Measurements from ENCODE around the gene TBC1D8. TPM values are rescaled to one million over a fixed set of nuclear protein-coding genes. Genes with fewer than 3 reads are reported as not detected.

The TBC1D8 gene
- total RNA-seq, 1 donor from 2014 or later = 62.4 TPM

DNA sequence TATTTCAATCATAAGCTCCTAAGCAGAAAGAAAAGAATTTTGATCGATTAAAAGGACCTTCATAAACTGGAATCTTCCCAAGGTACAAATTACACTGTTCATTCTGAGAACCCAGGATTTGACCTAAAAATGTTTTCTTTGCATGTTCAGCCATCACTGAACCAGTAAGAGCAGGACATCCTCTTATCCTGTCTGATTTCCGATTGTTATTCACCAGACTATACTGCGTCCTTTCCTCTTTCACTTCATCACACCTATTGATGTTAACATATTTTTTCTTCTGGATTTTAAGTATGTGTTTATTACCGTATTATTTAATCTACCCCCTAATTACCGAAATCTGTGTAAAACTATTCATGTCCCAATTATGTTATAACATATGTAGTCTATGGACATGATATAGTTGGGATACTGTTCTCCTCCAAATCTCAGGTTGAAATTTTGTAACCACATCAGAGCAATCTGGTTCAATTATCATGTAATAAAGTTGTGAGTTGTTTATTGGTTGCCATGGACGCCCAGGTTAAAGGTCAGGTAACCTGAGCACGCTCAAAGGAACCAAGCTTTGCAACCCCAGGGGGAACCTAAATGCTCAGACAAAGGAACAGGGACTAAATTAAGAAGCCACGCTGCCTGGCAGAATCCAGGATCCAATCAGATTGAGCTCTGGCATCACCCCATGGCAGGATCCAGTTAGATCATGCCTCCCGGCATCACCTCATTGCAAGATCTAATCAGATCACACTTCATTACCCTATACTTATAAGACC, 11.6 kb upstream of the TBC1D8 start:
- peak; percentile 63 to 67 for DNase-seq (ENCODE audit: low read depth in 2 of 2)

DNA sequence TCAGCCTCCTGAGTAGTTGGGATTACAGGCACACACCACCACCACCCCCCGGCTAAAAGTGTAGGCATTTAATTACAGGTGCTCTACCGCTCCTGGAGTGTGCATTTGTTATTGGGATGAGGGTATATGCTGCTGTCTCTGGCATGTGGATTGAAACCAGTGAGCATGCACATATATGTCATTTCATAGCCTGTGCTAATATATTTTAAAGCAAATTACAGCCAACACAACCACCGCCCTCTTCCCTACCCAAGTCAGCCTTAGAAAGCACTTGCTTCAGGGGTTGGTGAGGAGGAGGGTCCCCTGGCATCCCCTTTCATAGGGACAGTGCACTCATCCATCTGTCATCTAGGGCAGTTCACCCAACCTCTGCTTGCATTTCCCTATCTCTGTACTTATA, 10.5 kb upstream of the TBC1D8 start:
- no peak for DNase-seq (ENCODE audit: low read depth in 2 of 2)

DNA sequence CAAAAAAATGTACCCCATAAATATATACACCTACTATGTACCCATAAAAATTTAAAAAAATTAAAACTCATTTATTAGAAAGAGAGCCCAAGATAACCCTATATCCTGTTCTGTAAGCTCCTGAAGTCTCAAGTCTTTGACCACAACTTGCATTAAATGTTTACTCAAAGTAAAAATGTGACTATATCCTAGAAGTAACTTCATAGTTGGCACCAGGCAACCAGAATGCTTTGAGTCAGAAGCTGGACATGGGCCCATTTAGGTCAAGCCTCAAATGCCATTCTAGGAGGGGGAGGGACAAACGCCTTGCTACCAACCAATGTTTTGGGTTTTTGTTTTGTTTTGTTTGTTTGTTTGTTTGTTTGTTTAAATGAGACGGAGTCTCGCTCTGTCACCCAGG, 9.3 kb upstream of the TBC1D8 start:
- peak in 1 of 2 donors; percentile 54 for DNase-seq (ENCODE audit: low read depth in 2 of 2)

DNA sequence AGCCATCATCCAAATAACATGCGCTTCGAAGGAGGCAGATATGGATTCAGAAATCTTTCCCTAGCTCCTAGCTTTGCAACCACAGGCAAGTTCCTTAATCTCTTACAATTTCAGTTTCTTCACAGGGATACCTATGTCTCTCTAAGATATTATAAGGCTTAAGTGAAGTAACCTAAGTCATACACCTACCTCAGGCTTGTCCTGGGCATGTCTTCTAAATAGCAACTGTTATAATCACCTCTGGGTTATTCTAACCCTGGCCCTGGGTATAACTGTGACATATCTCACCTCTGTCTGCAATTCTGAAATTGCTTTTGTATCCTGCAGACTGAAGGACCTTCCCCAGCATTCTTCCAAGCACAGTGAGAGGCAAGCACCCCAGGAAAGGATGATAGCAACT, 8.3 kb upstream of the TBC1D8 start:
- no peak for DNase-seq (ENCODE audit: low read depth in 2 of 2)

DNA sequence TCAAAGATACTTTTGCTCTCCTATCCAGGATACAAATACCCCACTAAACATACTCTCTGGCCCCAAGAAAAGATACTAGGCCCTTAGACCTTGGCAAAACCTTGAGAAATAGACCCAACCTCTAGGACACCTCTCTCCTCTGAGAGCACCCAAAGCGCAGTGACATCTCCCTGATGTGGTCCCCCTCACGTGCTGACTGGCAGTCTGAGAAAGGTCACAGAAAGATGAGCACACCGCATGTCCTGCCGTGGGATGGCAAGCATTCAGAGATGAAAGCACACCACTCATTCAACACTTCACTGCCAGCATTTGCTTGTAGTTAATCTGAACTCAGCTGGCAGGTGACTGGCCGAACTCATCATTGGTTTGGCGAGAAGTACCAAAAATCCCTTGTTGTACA, 6.1 kb upstream of the TBC1D8 start:
- DNase-seq (ENCODE audit: low read depth in 2 of 2) = no peak

DNA sequence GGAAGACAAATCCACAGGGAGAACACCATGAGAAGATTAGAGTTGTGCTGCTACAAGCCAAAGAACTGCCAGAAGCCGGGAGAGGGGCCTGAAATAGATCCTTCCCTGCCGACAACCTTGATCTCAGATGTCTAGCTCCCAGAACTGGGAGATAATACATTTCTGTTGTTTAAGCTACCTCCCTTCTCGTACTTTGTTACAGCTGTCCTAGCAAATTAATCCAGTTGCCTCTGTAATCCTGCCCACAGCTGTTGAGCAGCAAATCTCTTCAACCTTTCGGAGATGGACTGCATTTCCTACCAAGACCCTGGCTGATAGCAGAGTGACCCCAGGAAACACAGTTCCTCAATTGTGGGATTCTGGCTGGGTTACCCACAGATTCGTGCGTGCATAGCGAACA, 2.6 kb upstream of the TBC1D8 start:
- no peak for DNase-seq (ENCODE audit: low read depth in 2 of 2)

DNA sequence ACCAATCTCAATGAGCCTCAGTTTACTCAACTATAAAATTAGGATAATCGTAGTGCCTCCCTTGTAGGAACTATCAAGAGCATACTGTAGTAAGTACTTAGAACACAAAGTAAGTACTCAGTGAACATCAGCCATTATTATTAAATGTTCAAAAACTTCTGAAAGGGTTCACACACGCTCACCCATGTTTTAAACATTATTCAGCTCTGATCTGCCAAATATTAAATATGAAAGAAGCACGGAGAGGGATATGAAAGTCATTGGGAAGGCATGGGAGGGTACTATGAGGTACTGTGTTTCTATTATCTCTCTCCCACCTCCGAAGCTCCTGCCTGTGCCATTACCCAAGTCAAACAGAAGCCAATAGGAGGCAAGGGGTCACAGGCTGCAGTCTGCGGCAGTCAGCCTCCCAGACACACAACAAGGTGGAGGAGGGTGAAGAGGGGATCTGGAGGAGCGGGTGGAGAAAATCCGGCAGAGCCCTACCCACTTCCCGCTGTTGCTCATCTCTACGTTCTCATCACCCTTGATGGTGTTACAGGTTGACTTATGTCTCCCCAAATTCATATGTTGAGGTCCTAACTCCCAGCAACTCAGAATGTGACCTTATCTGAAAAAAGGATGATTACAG, 2.0 kb upstream of the TBC1D8 start:
- DNase-seq (ENCODE audit: low read depth in 2 of 2) = no peak

DNA sequence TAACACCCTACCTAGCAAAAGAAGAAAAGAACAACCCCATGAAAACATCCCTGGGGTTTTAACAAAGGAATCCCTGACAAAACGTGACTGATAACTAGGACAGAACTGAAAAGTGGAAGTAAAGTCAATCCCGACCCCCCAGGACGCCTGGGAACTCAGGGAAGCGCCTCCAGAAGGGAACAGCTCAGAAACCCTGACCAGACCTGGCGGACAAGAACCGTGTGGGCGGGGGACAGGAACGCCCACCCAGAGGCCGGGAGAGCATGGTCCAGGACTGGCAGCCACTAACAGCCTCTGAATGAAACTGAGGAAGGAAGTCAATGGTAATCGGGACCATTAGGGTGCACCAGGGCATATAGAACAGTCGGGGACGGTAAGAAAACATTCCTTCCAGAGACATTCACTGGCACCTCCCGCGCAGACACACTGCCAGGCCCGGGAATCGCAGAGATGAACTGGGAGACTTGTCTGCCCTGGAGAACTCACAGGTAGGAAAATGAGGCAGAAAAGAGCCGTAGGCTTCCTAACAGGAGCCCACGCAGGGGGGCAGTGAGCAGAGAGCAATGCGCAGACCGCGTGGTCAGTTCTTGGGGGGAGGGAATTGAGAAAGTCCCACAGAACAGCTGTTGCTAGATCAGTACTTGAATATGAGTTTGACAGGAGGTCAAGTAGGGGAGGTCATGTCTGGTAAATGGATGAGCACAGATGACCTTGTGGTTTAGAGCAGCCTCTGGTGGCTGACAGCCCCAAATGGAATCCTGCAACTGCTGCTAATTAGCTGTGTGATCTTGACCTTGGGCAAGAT, 1.3 kb upstream of the TBC1D8 start:
- peak; percentile 68 to 83 for DNase-seq (ENCODE audit: low read depth in 2 of 2)

DNA sequence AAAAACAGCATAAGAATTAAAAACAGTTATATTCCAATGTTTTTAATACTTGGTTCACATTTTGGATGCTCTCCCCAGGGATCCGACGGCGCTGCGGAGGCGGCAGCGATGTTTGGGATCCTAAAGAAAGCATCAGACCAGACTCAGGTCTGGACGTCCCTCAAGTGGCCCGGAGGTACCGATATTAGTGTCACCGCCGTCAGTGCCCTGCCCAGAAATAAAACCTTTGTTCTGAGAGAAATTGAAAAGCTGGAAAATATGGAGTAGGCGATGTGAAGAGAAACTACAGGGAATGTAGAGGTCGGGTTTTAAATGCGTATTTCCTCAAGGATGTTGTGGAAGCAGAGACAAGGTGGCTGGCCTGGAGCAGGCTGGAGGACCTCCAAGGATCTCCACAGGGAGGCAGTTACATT, 683 bp upstream of the TBC1D8 start:
- DNase-seq (ENCODE audit: low read depth in 2 of 2) = peak in 1 of 2 donors; percentile 31

DNA sequence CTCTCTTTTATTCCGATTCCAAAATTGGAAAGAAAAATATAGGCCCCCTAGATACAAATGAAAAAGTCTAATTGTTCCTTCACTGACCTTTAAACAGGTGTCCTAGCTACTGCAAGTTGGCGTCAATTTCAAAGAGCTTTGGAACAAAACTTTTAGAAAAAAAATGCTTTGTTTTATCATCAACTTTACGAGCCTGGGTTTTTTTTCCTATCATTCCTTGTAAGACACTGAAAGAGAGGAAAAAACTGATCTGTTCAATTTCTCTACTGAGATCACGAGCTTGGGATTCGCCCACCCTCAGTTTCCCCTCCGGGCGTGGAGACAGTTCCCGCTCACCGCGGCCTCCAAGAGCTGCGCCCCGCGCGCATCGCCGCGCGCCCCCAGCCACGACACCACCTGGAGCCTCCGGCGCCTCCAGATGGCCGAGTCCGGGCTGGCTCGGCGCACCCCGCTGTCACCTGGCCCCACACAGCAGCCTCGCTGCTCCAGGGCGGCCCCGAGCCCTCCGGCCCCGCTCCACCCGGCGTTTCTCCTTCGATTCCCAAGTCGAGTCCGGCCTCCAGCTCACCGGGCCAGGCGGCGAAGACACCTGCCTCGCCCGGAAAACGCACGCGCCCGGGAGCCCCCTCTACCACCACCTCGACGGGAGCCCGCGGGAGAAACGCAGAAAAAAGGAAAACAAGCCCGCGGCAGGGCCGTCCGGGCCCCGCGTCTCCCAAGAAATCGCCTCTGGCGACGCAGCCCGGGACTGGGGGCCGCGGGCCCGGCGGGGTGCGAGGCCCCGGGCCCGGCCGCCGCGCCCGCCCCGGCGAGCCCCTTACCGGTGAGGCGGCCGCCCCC, 656 bp downstream of the TBC1D8 start:
- peak in 1 of 2 donors; percentile 43 for DNase-seq (ENCODE audit: low read depth in 2 of 2)

DNA sequence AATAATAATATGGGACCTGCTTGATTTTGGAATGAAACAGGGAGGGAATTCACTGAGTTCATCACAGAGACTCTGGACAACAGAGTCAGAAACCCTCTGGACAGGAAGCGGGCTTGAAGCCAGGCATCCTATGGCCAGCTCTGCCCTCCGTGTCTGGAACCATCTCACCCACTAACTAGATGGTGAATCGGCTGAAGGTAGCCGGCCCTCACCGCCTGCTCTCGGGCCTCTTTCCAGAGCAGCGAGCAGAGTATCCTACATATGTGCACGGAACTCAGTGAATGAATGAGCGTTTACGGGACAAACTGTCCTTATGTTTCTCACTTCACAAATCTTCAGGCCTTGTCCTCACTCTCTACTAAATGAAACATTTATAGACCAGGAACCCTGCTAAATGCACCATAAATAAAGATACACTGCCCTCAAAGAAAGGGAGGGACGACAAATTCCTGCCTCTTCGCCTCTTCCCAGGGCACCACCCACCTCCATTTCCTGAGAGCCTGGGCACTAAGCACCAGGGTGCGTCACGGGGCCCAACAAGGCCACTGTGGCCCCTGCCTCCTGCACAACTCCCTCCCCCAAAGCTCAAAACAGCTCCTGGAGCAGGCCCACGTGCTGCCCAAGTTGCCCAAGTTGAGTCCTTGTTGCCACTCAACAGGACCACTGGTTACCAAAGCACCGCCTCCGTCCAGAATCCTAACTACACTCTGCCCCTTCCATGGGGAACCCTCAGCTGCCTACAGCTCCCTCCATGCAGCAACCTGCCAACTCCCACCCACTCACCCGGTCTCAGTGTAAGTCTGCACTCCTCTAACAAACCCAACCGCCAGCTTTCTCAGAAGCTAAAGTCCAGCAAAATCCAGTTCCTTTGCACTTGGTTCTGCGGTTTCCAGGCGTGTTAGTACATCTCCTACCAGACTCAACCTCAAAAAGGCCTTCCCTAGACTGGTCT, 1.7 kb downstream of the TBC1D8 start:
- DNase-seq (ENCODE audit: low read depth in 2 of 2) = peak in 1 of 2 donors; percentile 81

DNA sequence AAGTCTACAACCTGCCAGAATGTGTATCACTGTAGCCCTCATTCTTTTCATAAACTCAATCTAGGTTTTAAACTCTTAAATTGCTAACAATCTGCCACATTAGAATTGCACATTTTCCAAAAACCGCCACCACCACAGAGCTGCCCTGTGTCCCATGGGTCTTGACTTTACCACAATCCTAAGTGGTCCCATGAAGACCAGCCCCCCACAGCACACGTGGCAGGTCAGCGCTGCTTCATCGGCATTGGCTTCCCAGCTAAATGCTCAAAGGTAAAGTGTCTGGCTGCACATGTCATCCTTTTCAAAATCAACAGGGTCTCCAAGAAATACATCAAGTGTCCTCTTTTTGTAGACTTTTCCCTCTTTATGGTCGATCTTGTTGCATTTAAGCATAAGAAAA, 2.4 kb downstream of the TBC1D8 start:
- DNase-seq (ENCODE audit: low read depth in 2 of 2) = no peak

DNA sequence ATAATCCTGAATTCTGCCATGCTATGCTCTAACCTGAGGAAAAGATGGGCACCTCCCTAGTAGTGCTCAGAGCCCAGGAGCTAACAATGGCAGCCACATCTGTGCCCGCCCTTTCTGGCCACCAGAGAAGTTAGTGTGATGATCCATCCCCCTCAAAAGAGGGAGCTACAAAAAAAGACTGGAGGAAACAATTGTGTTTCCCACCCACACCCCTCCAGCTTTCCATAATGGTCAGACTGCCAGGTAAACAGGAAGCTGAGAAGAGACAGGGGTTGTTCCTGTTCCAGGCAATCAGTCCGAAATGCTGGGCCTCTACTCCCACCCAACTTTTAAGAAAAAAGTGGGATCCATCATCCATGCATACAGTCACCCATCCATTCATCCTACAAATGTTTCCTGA, 3.2 kb downstream of the TBC1D8 start:
- peak; percentile 64 to 68 for DNase-seq (ENCODE audit: low read depth in 2 of 2)

DNA sequence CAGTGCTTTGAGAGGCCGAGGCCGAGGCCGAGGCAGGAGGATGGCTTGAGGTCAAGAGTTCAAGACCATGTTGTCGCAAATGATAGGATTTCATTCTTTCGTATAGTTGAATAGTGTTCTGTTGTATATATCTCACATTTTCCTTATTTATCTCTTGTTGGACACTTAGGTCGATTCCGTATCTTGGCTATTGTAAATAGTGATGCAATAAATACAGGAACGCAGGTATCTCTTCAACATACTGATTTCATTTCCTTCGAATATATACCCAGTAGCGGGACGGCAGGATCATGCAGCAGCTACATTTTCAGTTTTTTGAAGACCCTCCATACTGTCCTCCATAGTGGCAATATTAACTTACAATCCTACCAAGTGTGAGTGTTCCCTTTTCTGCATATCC, 4.1 kb downstream of the TBC1D8 start:
- no peak for DNase-seq (ENCODE audit: low read depth in 2 of 2)

DNA sequence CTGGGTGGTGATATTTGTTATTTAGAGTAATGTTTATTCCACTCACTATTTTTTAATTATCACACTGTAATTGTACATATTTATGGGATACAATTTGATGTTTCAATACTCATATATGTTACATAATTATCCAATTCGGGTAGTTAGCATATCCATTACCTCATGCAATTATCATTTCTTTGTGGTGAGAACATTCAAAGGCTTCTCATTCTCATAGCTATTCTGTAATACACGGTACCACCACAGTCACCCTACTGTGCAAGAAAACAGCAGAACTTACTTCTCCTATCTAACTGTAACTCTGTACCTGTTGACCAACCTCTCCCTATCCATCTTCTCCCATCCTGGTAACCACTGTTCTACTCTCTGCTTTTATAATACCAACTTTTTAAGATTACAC, 4.6 kb downstream of the TBC1D8 start:
- no peak for DNase-seq (ENCODE audit: low read depth in 2 of 2)

DNA sequence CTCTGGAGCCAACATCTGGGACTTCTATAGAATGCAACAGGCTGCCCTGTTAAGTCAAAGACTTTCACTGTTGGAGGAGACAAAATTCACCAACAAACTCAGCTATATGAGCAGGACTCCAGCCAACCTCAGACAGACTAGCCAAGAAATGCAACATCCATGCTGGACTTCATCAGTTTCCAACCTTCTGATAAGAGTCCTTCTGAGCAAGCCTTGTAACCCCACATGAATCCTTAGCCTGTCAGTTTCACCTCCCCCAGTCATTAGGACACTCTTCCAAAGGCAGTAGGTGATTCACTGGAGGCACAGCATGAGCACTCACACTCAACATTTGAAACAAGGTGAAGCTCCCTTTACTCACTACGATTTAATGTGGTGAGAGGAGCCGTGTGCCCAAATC, 5.8 kb downstream of the TBC1D8 start:
- DNase-seq (ENCODE audit: low read depth in 2 of 2) = no peak

DNA sequence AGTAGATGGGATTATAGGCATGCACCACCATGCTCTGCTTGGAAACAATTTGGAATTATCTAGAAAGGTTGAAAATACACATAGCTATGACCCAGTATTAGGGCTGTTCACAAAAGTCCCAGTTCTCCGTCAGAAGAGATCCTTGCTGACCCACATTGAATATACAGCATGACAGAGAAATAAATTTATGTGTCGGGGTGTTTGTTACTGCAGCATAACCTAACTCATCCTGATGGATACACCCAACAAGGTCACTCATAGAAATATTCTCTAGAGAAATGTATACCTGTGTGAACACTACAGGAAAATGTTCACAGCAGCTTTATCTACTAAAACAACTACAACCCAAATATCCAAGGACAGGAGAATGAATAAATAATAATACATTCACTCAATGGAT, 9.0 kb downstream of the TBC1D8 start:
- no peak for DNase-seq (ENCODE audit: low read depth in 2 of 2)

DNA sequence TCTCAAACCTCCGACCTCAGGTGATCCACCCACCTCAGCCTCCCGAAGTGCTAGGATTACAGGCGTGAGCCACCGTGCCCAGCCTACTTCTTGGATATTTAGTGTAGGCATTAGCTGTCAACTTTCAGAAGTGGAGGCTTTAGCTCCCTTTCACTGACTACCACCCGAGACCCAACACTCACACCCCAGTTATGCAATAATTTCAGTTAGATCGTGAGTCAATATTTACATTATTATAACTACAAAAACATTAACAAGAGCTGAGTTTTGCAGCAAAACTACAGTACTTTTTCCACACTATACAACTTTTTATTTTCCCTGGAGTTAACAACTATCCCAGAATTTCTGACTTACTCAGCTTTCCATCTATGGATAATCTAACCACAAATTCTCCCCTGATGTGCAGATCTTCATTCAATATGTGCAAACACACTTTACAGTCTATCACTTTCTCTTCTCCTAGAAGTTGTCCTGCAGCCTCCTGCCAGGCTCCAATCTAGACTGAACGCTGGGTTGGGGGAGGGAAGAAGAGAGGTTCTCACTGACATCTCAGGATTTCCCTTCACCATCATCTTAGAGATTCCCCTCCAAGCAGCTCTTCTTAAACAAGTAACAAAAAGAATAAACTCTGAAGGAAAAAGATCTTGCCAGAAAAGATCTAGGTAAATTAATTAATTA, 10.1 kb downstream of the TBC1D8 start:
- DNase-seq (ENCODE audit: low read depth in 2 of 2) = no peak

DNA sequence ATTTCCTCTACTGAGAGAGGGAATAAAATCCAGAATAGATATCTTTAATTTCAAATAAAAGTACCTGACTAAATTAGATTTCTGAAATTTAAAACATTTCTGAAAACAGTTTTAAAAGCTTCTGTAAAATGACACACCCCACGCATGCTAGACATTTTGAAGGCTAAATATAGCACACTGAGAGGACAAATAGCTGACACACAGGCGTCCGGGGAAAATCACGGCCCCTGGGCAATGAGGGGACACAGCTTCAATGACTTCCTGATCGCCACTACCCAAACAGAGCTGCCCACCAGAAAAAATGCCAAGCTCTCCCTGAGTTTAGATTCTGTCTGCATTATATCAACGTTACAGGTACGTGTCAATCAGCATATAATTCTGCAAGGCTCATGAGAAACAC, 10.9 kb downstream of the TBC1D8 start:
- no peak for DNase-seq (ENCODE audit: low read depth in 2 of 2)

DNA sequence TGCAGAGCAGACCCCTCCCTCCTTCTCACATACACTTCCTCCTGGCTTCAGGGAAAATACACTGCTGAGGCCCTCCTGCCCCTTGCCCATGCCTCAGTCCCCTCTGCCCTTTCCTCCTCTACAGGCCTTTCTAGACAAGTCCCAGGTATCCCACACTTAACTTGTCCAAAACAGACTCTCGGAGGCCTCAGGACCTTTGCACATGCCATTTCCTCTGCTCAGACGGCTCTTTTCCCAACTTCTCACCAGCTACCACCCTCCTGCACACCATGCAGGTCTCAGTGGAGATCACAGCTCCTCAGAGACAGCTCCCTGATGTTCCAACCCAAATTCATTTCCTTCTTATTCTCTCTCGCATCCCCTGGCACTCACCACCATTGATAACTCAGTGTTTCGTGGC, 11.7 kb downstream of the TBC1D8 start:
- DNase-seq (ENCODE audit: low read depth in 2 of 2) = no peak
